Measurements from ENCODE around the gene ITIH5. TPM values are rescaled to one million over a fixed set of nuclear protein-coding genes. Genes with fewer than 3 reads are reported as not detected.
A peak's percentile ranks its signal among the peaks of the same experiment; 100 is the strongest.

Gene ITIH5
- total RNA-seq, 4 donors from 2014 or later = 4.4 to 10.7 (median 8.3) TPM

GRCh38 chr10:7550013-7550412 is 116.8 kb downstream of the ITIH5 start:
- WGBS, 2 donors = 50 to 61% methylated on average over 1 of the region's 1 CpG
- TF ChIP-seq POLR2A (IDR thresholded peaks at IDR 0.05) (no peak), CTCF (IDR thresholded peaks at IDR 0.05) (no peak)
- intact Hi-C loops (cut with DNase I; ENCODE audit: low total_unique reads) = no loop called here
- DNase-seq (ENCODE audit: low spot score in 2 of 2) = no peak
- H3K4me3 ChIP-seq (ENCODE audit: low read depth, poor library complexity, severe bottlenecking) = no peak overlapping the region

GRCh38 chr10:7547829-7548228 is 118.9 kb downstream of the ITIH5 start:
- TF ChIP-seq POLR2A (IDR thresholded peaks at IDR 0.05) (no peak), CTCF (IDR thresholded peaks at IDR 0.05) (no peak)
- WGBS, 2 donors = 18 to 24% methylated on average over 6 of the region's 6 CpGs
- no peak overlapping the region for H3K4me3 ChIP-seq (ENCODE audit: low read depth, poor library complexity, severe bottlenecking)
- intact Hi-C loops (cut with DNase I; ENCODE audit: low total_unique reads) = no loop called here
- no peak for DNase-seq (ENCODE audit: low spot score in 2 of 2)

- 66 to 69% methylated on average over 7 of the region's 7 CpGs for WGBS, 2 donors
- no peak for DNase-seq (ENCODE audit: low spot score in 2 of 2)
- no peak overlapping the region for H3K4me3 ChIP-seq (ENCODE audit: low read depth, poor library complexity, severe bottlenecking)
- intact Hi-C loops (cut with DNase I; ENCODE audit: low total_unique reads) = no loop called here
- TF ChIP-seq CTCF (IDR thresholded peaks at IDR 0.05) = no peak
- no peak for TF ChIP-seq POLR2A (IDR thresholded peaks at IDR 0.05)
Measured at GRCh38 chr10:7547206-7547605, 119.6 kb downstream of the ITIH5 start.

GRCh38 chr10:7546385-7546967 is 120.3 kb downstream of the ITIH5 start:
- no peak overlapping the region for H3K4me3 ChIP-seq (ENCODE audit: low read depth, poor library complexity, severe bottlenecking)
- intact Hi-C loops (cut with DNase I; ENCODE audit: low total_unique reads) = no loop called here
- TF ChIP-seq CTCF (IDR thresholded peaks at IDR 0.05) (no peak), POLR2A (IDR thresholded peaks at IDR 0.05) (no peak)
- peak in 1 of 2 donors; percentile 84 for DNase-seq (ENCODE audit: low spot score in 2 of 2)
- WGBS, 2 donors = 71 to 76% methylated on average over 10 of the region's 10 CpGs

- TF ChIP-seq CTCF (IDR thresholded peaks at IDR 0.05) (no peak), POLR2A (IDR thresholded peaks at IDR 0.05) (no peak)
- DNase-seq (ENCODE audit: low spot score in 2 of 2) = no peak
- 62 to 66% methylated on average over 4 of the region's 4 CpGs for WGBS, 2 donors
- no peak overlapping the region for H3K4me3 ChIP-seq (ENCODE audit: low read depth, poor library complexity, severe bottlenecking)
- intact Hi-C loops (cut with DNase I; ENCODE audit: low total_unique reads) = no loop called here
Measured at GRCh38 chr10:7545792-7546191, 121.0 kb downstream of the ITIH5 start.

GRCh38 chr10:7545261-7545660 is 121.5 kb downstream of the ITIH5 start:
- H3K4me3 ChIP-seq (ENCODE audit: low read depth, poor library complexity, severe bottlenecking) = no peak overlapping the region
- 50 to 66% methylated on average over 4 of the region's 4 CpGs for WGBS, 2 donors
- intact Hi-C loops (cut with DNase I; ENCODE audit: low total_unique reads) = no loop called here
- DNase-seq (ENCODE audit: low spot score in 2 of 2) = no peak
- TF ChIP-seq CTCF (IDR thresholded peaks at IDR 0.05) (no peak), POLR2A (IDR thresholded peaks at IDR 0.05) (no peak)
